Activated naive CD8-positive, alpha-beta T cell treated with anti-CD3 and anti-CD28 coated beads for 36 hours (primary cell): ENCODE results near the gene CASZ1. TPM values are rescaled to one million over a fixed set of nuclear protein-coding genes. Genes with fewer than 3 reads are reported as not detected.
A peak's percentile ranks its signal among the peaks of the same experiment; 100 is the strongest.

Experiments
- DNase-seq: peaks from one replicate; pipeline ENCODE4 v3.0.0; 2021
- H3K27ac Mint-ChIP-seq: one replicate; pipeline ENCODE4 v1.8.0; 2022; ENCODE audit warnings: mild to moderate bottlenecking, moderate library complexity, mixed read lengths
- H3K27me3 Mint-ChIP-seq: one replicate; pipeline ENCODE4 v1.8.0; 2022; ENCODE audit warnings: mild to moderate bottlenecking, mixed read lengths
- H3K36me3 Mint-ChIP-seq: one replicate; pipeline ENCODE4 v1.8.0; 2021; ENCODE audit warnings: mild to moderate bottlenecking, mixed read lengths
- H3K4me1 Mint-ChIP-seq: one replicate; pipeline ENCODE4 v1.8.0; 2021; ENCODE audit warnings: mixed read lengths
- H3K4me3 Mint-ChIP-seq: one replicate; pipeline ENCODE4 v1.8.0; 2022; ENCODE audit warnings: mild to moderate bottlenecking, moderate library complexity, mixed read lengths
- H3K9me3 Mint-ChIP-seq: one replicate; pipeline ENCODE4 v1.8.0; 2022; ENCODE audit warnings: mixed read lengths
- total RNA-seq, 2 experiments: library from RNA; stranded (reverse); gene quantifications; one replicate each; pipeline ENCODE4 v1.2.3, GENCODE V29; 2021

CASZ1 gene
- total RNA-seq, 2 experiments from 2014 or later: 2.2 to 2.3 TPM

DNA sequence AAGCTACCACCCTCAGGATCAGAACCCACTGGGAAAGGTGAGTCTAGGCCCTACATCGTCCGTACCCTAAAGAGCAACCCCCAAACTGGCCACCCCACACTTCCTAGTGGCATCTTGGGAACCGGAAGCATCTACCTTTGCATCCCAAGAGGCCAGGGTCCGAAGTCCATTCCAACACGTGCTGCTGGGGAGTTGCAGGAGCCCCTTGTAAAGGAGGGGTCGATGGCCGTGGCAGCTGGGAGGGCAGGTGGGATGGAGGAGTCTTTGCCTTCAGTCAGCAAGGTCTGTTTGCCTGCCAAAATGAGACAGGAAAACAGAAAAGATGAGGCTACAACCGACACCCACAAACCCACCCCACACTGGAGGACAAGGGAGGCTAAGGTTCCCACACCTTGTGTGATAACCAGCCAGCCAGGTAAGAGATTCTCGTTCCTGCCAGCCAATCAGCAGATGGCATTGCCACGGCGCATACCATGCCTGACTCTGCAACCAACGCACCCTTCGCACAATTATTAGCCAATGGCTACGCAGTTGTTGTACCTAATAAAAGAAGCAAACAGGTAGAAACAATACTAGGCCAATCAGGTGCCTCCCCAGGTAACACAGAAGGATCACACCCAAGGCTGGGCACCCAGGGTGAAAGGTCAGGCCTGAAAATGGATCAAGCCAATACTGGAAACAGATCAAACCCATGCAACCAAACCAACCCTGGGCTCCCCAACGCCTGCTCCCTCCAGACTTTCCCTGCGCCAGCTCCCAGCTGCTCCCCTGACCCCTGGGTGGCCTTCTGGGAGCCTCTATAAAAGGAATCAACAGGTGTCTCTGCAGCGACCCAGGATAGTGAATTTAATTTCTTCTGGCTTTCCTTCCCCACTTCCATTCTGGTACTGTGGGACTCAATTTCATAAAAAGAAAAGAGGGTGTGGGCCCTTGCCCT lies 35.6 kb downstream of the CASZ1 start:
- H3K9me3 Mint-ChIP-seq: no peaks in the 10 kb centered on the region
- DNase-seq: no peak
- peaks cover 2% of the 10 kb centered on the region for H3K4me1 Mint-ChIP-seq
- no peaks in the 10 kb centered on the region for H3K27me3 Mint-ChIP-seq
- no peaks in the 10 kb centered on the region for H3K36me3 Mint-ChIP-seq
- H3K4me3 Mint-ChIP-seq: no peak overlapping the region
- no peak overlapping the region for H3K27ac Mint-ChIP-seq

DNA sequence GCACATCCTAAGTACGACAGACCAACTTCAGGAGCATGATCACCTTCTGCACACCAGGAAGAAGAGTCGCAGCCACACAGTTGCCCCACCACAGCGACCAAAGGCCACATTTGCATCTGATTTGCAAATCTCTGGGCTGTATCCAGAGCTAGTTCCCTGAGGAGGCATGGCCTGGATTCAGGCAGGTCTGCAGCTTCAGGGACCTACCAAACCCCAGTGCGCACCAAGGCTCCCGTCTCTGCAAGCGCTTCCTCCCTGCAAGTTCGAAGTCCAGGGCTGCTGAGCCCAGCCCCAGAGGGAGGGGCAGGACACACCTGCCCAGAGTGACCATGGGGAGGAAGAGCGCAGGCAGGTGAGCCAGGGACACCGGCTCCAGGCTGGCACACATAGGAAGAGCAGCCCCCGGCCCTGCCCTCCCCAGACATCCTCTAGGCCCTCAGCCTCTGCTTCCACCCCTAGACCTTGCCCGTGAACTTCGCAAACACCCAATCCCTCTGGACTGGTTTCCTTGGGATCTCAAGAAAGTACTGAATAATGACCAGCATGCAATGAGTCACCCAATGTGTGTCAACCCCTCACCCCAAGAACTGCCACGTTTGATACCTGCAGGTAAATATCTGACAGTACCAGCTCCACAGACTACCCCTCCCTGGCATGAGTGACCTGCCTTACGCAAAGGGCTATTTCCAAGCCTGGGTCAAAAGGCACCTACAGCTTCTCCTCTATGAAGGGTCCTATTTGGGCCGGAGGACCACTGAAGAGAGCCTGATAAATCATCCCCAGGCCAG lies 36.8 kb downstream of the CASZ1 start:
- Mint-ChIP-seq H3K27me3 (no peaks in the 10 kb centered on the region), H3K36me3 (no peaks in the 10 kb centered on the region), H3K4me3 (no peak overlapping the region), H3K4me1 (peaks cover 5% of the 10 kb centered on the region), H3K27ac (no peak overlapping the region), H3K9me3 (no peaks in the 10 kb centered on the region)
- no peak for DNase-seq

DNA sequence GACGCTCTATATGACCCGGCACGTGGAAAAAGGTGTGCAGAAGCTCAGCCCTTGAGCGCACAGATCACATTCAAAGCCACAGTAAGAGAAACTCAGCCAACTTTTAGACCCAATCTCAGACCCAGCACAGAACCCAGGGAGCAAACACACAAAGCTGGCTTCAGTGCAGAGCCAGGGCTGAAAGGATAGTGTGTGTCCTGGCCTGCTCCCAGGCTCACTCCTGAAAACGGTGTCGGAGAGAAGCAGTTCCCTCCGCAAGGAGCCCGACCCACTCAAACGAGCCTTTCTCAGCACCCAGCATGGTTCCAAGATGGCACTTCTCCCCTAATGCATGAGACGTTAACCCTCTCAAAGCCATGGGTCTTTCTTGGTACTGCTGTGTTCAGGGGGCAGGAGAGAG lies 39.6 kb downstream of the CASZ1 start:
- Mint-ChIP-seq H3K4me1 (peaks cover 5% of the 10 kb centered on the region), H3K9me3 (no peaks in the 10 kb centered on the region), H3K27me3 (no peaks in the 10 kb centered on the region), H3K27ac (no peak overlapping the region), H3K4me3 (no peak overlapping the region), H3K36me3 (no peaks in the 10 kb centered on the region)
- no peak for DNase-seq

DNA sequence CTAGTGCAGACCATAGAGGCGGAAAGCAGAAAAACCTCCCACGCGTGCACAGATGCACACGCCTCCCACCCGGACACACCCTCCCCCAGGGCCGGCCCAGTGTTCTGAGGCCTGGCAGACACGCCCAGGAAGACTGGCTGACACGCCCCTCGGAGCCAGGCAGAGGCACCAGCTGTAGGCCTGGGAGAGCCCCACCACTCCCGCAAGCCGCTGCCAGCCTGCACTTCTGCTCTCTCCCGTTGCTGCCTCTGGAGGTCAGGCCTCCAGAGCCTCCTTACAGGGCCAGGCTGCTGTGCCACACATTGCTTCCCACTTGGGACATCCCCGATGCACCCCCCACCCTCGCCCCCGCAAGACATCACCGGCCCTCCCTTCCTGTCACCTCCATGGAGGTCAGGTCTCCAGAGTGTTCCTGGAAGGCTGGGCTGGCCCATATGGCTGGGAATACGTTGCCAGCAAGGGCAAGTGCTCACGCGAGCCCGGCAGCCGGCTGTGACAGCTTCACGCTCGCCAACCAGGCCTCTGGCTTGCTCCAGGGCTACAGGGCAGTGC lies 40.4 kb downstream of the CASZ1 start:
- no peaks in the 10 kb centered on the region for H3K27me3 Mint-ChIP-seq
- H3K9me3 Mint-ChIP-seq: no peaks in the 10 kb centered on the region
- no peak overlapping the region for H3K4me3 Mint-ChIP-seq
- no peaks in the 10 kb centered on the region for H3K36me3 Mint-ChIP-seq
- peaks cover 5% of the 10 kb centered on the region for H3K4me1 Mint-ChIP-seq
- no peak overlapping the region for H3K27ac Mint-ChIP-seq
- peak; percentile 61 for DNase-seq

DNA sequence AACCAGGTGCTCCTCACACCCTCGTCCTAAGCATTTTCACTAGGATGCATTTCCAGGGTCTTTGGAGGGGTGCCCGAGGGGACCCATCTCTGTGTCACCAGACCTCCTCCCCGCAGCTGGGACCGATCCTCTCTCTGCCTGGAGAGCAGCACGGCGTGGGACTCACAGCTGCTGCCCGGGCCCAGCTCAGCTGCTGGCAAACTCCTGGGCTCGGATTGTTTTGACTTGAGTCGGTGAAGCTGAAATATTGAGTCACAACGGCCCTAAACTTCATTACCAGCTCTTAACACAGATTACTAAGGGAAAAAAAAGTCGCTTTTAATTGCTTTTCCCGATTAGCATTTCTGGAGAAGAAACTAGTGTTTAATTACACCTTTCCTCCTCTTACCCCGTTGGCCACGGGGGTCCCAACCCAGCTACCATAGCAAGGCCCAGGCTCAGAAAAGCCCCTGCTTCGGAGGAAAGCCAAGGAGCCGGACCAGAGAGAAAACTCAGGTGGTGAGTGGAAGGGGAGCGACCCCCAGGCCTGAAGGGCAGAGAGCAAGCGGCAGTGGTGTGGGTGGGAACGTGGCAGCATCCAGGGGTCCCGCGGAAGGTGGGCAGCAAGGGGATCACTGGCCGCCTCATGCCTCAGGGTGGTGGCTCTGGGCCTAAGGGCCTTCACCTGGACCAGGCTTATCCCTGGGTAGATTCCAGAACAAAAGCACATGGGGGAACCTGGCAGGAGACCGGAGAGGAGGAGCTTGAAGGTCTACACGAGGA lies 41.7 kb downstream of the CASZ1 start:
- H3K27ac Mint-ChIP-seq: no peak overlapping the region
- peaks cover 5% of the 10 kb centered on the region for H3K4me1 Mint-ChIP-seq
- no peaks in the 10 kb centered on the region for H3K9me3 Mint-ChIP-seq
- DNase-seq: no peak
- no peaks in the 10 kb centered on the region for H3K36me3 Mint-ChIP-seq
- H3K4me3 Mint-ChIP-seq: no peak overlapping the region
- H3K27me3 Mint-ChIP-seq: no peaks in the 10 kb centered on the region

DNA sequence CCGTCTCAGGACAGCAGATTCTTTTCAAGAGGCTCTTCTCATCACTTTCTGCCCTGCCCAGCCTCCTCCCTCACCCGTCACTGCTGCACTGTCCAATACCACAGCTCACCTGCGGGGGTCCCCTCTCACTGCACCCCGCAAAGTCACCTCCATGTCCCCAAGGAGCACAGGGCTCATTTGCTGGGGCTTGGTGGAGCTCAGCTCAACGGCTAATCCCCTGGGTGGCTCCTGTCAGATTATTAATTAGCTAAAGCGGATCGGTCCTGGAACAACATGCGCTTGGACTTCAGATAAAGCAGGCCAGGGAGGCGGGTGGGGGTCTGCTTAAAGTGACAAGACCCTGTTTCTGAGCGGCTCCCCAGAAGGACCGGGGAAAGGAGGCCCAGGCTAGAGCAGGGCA lies 43.1 kb downstream of the CASZ1 start:
- peak; percentile 24 for DNase-seq
- no peaks in the 10 kb centered on the region for H3K36me3 Mint-ChIP-seq
- H3K4me3 Mint-ChIP-seq: no peak overlapping the region
- no peak overlapping the region for H3K27ac Mint-ChIP-seq
- no peaks in the 10 kb centered on the region for H3K9me3 Mint-ChIP-seq
- peaks cover 5% of the 10 kb centered on the region for H3K4me1 Mint-ChIP-seq
- no peaks in the 10 kb centered on the region for H3K27me3 Mint-ChIP-seq

DNA sequence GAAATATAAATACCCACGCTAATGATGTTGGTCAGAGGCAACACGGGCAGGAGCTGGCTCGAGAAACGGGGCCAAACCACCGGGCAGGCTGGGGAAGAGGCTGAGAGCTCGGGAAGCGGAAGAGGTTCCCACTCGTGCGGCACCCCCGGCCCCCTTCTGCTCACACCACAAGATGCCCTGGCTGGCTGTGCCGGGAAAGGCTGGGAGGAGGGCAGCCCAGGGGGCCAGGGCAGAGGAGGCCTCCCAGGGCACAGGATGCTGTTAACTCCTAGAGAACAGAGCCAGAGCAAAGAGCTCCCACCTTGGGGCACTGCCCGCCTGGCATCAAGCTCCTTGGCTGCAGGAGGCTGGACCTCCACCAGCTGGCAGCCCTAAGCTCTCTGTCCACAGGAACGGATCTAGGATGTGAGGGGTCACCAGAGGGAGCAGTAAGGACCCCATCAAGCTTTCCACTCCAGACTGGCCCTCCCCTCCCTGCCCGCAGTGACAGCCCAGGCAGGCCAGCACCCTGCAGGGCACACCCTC lies 44.8 kb downstream of the CASZ1 start:
- H3K36me3 Mint-ChIP-seq: no peaks in the 10 kb centered on the region
- no peak overlapping the region for H3K27ac Mint-ChIP-seq

DNA sequence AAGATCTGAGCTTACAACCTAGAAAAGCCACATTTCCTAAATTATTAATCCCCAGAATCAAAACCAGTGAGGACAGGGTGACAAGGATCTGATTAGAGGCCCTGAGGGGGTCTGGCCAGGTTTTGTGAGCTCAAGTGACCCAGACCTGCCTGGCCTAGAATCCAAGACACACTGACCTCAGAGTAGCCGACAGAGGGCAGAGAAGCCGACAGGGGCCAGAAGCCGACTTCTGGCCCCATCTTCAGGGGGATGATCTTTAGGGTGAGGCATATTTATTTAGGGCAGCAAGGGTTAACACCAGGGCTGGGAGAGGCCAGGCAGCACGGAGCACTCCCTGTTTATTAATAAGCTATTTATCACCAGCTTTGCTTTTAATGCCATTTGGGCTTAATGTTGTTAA lies 45.3 kb downstream of the CASZ1 start:
- H3K9me3 Mint-ChIP-seq: no peaks in the 10 kb centered on the region

More for the DNA sequence above, 44.8 kb downstream of the CASZ1 start:
- H3K4me3 Mint-ChIP-seq: no peak overlapping the region
- no peak for DNase-seq
- H3K9me3 Mint-ChIP-seq: no peaks in the 10 kb centered on the region
- peaks cover 5% of the 10 kb centered on the region for H3K4me1 Mint-ChIP-seq
- no peaks in the 10 kb centered on the region for H3K27me3 Mint-ChIP-seq

DNA sequence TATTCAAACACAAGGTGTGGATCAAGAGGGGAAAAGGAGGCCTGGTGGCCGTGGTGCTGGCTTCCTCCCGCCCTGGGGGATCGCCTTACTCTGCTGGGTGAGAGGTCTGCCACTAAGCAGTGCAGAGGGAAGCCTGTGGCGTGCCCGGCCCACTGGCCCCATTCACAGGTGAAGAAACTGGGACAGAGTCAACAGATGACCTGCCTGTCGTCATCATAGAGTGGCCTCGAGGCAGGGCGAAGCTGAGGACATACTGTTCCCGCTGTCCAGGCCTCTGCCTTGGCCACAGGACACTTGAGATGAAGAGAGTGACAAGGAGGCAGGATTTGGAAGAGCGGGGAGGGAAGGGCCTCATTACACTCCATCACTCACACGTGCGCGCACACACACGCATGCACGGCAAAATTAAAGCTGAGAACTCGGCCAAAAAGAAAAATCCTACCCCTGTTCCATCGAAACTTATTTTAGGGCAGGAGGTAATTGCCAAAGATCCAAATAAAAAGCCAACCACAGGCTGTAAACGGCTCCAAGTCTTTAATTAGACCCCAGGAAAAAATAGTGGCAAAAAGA lies 50.5 kb downstream of the CASZ1 start:
- no peak overlapping the region for H3K27ac Mint-ChIP-seq
- no peaks in the 10 kb centered on the region for H3K36me3 Mint-ChIP-seq
- H3K4me1 Mint-ChIP-seq: no peaks in the 10 kb centered on the region
- H3K9me3 Mint-ChIP-seq: no peaks in the 10 kb centered on the region
- H3K27me3 Mint-ChIP-seq: no peaks in the 10 kb centered on the region
- no peak overlapping the region for H3K4me3 Mint-ChIP-seq
- DNase-seq: no peak

More for the DNA sequence above, 45.3 kb downstream of the CASZ1 start:
- Mint-ChIP-seq H3K36me3 (no peaks in the 10 kb centered on the region), H3K27ac (no peak overlapping the region), H3K4me1 (peaks cover 5% of the 10 kb centered on the region), H3K4me3 (no peak overlapping the region), H3K27me3 (no peaks in the 10 kb centered on the region)
- no peak for DNase-seq

DNA sequence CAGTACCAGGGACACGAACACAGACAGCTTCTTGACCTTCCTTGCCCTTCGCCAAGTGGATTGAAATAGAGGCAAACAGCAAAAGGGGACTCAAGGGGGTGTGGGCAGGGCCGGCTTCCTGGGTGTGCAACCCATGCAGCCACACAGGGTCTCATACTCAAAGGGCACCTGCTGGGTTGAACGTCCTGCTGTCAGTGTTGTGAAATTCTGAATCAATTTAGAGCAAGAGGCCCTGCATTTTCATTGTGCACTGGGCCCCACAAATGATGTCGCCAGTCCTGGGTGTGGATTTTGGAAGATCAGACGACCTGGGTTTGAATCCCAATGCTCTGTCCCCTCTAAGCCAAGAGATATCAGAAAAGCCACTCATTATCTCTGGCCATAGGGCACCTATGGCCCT lies 51.1 kb downstream of the CASZ1 start:
- H3K27ac Mint-ChIP-seq: no peak overlapping the region
- no peak for DNase-seq
- H3K4me3 Mint-ChIP-seq: no peak overlapping the region
- no peaks in the 10 kb centered on the region for H3K27me3 Mint-ChIP-seq
- H3K36me3 Mint-ChIP-seq: no peaks in the 10 kb centered on the region
- H3K9me3 Mint-ChIP-seq: no peaks in the 10 kb centered on the region
- H3K4me1 Mint-ChIP-seq: no peaks in the 10 kb centered on the region

DNA sequence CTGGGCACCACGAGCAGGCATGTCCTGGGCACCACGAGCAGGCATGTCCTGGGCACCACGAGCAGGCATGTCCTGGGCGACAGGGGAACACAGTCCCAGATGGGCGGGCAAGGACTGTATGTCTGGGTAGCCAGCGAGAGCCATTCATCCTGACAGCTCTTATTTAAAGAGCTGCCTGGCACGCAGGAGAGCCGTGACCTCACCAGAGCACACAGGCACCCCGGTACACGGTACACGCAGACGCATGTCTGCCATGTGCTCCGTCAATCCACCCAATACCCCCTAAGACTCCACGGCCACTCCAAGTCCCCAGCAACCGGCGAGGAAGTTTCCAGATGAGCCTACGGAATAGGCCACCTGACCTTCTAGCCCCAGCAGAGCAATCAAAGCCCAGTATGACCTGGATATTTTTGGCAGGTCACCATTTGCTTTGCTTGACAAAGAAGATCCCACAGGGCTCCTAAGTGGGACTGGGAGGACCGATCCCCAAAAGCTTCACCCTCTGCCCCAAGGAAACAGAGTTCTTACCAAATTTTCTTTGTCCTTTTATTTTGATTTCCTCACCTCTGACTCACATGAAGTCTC lies 51.7 kb downstream of the CASZ1 start:
- H3K27ac Mint-ChIP-seq: no peak overlapping the region
- H3K4me3 Mint-ChIP-seq: no peak overlapping the region

DNA sequence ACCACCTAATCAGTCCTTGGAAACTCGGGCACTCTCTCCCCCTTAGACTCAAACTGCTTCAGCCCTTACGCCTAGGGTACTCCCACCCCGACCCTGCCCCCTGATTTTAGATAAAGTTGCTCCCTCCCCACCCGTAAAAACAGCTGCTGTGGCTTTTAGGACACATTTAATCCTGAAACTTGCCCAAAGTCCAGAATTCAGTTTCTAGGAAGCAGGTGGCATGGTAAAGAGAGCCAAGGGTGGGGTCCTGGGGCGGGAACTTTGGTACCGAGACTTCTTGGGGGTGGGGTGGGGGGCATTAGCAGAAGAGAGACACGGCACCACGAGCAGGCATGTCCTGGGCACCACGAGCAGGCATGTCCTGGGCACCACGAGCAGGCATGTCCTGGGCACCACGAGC lies 52.4 kb downstream of the CASZ1 start:
- no peaks in the 10 kb centered on the region for H3K9me3 Mint-ChIP-seq
- no peaks in the 10 kb centered on the region for H3K4me1 Mint-ChIP-seq
- no peak overlapping the region for H3K27ac Mint-ChIP-seq
- H3K27me3 Mint-ChIP-seq: no peaks in the 10 kb centered on the region
- no peaks in the 10 kb centered on the region for H3K36me3 Mint-ChIP-seq
- DNase-seq: no peak
- H3K4me3 Mint-ChIP-seq: no peak overlapping the region

More for the DNA sequence above, 51.7 kb downstream of the CASZ1 start:
- Mint-ChIP-seq H3K4me1 (no peaks in the 10 kb centered on the region), H3K27me3 (no peaks in the 10 kb centered on the region), H3K9me3 (no peaks in the 10 kb centered on the region), H3K36me3 (no peaks in the 10 kb centered on the region)
- DNase-seq: no peak

DNA sequence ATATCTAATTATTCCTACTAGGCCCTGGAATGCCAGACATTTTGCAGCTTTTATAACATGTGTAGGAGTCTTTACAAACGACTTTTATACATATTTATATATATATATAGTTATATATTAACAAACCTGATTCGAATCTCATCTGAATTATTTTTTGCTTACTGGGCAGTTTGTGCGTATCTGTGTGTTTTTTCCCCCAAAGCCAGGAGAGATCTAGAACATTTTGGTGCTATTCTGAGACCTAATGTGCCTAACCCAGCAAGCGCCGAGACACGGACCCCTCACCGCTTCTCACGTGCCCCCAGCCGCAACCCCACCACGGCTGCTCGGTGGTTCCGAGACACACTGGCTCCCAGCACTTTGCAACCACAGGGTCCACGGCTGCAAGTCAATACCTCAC lies 54.8 kb downstream of the CASZ1 start:
- Mint-ChIP-seq H3K27me3 (no peaks in the 10 kb centered on the region), H3K4me1 (no peaks in the 10 kb centered on the region), H3K4me3 (no peak overlapping the region), H3K27ac (no peak overlapping the region), H3K9me3 (no peaks in the 10 kb centered on the region), H3K36me3 (no peaks in the 10 kb centered on the region)
- no peak for DNase-seq

DNA sequence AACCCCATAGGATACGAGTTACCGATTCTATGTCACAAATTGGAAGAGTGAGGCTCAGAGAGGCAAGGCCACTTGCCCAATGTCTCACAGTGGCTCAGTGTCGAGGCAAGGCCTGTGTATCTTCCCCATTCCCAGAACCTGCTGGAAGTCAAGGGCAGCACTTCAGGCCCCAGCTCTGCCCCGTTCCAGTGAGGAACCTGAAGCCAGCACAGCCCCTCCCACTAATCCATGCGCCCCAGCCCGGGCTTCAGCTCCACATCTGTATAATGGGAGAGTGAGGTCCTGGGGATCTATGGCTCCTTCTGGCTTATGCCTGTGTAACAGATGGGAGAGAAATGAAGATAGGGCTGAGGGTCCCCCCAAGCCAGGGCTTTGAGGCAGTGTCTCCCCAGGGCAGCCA lies 56.3 kb downstream of the CASZ1 start:
- no peaks in the 10 kb centered on the region for H3K27me3 Mint-ChIP-seq
- no peak overlapping the region for H3K27ac Mint-ChIP-seq
- DNase-seq: no peak
- H3K4me1 Mint-ChIP-seq: no peaks in the 10 kb centered on the region
- no peaks in the 10 kb centered on the region for H3K9me3 Mint-ChIP-seq
- H3K4me3 Mint-ChIP-seq: no peak overlapping the region
- H3K36me3 Mint-ChIP-seq: no peaks in the 10 kb centered on the region
